Measurements from ENCODE around the gene GRK3. TPM values are rescaled to one million over a fixed set of nuclear protein-coding genes. Genes with fewer than 3 reads are reported as not detected.

Gene GRK3
- total and polyA plus RNA-seq, 2 donors from 2014 or later: 1.6 to 11.5 TPM

DNA sequence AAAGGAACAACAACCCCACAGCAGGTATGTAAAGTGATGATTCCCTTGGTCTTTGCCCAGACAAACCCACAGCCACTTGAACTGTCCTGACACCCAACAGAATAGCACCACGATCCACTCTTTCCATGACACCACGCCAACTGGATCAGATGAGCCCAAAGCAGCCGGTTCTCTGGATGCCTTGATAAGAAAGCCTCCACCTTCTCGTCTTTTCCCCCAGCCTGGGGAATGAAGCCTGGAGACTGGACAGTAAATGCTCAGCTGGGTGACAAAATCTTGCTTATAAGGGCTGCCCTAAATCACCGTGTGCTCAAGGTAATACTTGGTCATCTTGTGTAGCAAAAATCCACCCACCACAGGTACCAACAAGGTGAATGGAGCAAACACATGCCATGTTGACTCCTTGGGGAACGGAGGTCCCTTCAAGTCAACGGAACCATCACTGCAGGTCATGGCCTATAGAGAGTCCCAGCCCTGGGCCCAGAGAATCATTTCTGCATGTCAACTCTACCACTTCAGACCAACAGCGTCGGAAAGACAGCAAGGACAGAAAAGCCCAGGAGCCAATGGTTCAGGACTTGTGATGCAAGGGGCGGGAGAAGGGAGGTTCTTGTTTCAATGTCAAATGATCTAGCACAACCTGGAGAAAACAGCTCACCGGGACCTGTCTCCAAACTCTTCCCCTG lies 175.3 kb downstream of the GRK3 start:
- FAIRE-seq: no peak

DNA sequence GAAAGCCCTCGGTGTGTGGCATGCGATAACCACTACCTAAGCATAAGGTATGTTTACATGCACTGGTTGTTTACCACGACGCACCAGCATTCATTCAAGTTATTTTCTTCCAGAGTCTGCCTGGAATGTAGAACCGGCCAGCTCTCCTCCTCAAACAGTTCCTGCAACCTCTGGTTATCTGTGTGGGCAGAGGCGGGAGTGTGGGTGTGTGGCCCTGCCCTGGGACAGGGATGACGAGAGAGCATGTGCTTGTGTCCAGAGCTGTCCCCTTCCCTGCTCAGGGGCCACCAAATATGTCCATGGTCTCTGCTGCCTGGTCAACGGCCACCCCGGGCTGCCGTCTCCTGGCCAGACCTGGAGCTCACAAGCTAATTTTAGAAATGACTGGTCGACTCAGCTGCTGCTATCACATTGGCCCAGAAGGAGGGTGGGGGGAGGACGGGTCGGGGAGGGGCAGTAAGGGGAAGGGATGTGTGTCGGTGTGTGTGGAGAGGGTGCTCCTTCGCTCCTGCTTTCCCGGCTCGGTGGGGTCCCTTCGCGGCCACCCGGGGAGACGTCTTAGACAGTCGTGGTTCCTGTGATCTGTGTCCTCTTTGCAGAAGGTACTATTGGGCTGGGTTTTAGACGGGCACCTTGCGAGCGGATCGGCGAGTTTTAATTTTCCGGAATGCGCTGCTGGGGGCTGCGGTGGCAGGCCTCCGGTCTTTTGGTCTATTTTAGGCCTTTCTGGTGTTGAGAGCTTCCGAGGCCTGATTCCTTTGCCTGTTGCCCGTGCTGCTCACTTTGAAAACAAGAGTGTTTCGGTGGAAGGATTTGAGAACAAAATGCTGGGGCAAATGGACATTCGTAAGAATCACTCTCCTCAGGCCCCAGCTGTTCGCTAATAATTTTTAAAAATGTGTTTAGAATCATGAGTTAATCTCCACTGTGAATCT lies 177.5 kb downstream of the GRK3 start, which contains the start of gene MYO18B:
Gene MYO18B, plus strand, starts transcription at position 497 of the 935 bp plus-strand sequence. CDS start 18,905 bp downstream, outside the sequence.
- FAIRE-seq (no peak), DNase-seq (no peak)
- intact Hi-C loops (cut with DNase I): no loop called here
- Histone ChIP-seq H3K4me3 (ENCODE audit: low read length in 3 of 3) (no peak within 1 kb of the TSS), H3K36me3 (ENCODE audit: control insufficient read depth in 2 of 3, insufficient read depth in 3 of 3, low read length in 3 of 3) (no peaks in the 10 kb centered on the region), H3K27ac (ENCODE audit: low read depth in 2 of 2, low read length in 2 of 2) (no peak within 1 kb of the TSS), H3K4me1 (ENCODE audit: control insufficient read depth in 2 of 3, insufficient read depth in 2 of 3, low read depth in 1 of 3, low read length in 3 of 3) (no peaks in the 10 kb centered on the region), H3K9me3 (ENCODE audit: control insufficient read depth in 2 of 3, insufficient read depth in 1 of 3, low read length in 3 of 3) (no peaks in the 10 kb centered on the region), H3K9ac (ENCODE audit: low read length in 3 of 3) (no peak within 1 kb of the TSS), H3K27me3 (ENCODE audit: control insufficient read depth, insufficient read depth, low read length) (no peaks in the 10 kb centered on the region)
- TF ChIP-seq, protein P1, sequence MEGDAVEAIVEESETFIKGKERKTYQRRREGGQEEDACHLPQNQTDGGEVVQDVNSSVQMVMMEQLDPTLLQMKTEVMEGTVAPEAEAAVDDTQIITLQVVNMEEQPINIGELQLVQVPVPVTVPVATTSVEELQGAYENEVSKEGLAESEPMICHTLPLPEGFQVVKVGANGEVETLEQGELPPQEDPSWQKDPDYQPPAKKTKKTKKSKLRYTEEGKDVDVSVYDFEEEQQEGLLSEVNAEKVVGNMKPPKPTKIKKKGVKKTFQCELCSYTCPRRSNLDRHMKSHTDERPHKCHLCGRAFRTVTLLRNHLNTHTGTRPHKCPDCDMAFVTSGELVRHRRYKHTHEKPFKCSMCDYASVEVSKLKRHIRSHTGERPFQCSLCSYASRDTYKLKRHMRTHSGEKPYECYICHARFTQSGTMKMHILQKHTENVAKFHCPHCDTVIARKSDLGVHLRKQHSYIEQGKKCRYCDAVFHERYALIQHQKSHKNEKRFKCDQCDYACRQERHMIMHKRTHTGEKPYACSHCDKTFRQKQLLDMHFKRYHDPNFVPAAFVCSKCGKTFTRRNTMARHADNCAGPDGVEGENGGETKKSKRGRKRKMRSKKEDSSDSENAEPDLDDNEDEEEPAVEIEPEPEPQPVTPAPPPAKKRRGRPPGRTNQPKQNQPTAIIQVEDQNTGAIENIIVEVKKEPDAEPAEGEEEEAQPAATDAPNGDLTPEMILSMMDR (IDR thresholded peaks at IDR 0.05; ENCODE audit: borderline replicate concordance, extremely low read depth, insufficient read depth): no peak

More for the DNA sequence above, 175.3 kb downstream of the GRK3 start:
- DNase-seq: no peak
- intact Hi-C loops (cut with DNase I): no loop called here
- Histone ChIP-seq H3K4me3 (ENCODE audit: low read length in 3 of 3) (no peak overlapping the region), H3K9me3 (ENCODE audit: control insufficient read depth in 2 of 3, insufficient read depth in 1 of 3, low read length in 3 of 3) (no peaks in the 10 kb centered on the region), H3K4me1 (ENCODE audit: control insufficient read depth in 2 of 3, insufficient read depth in 2 of 3, low read depth in 1 of 3, low read length in 3 of 3) (no peaks in the 10 kb centered on the region), H3K9ac (ENCODE audit: low read length in 3 of 3) (no peak overlapping the region), H3K36me3 (ENCODE audit: control insufficient read depth in 2 of 3, insufficient read depth in 3 of 3, low read length in 3 of 3) (no peaks in the 10 kb centered on the region), H3K27ac (ENCODE audit: low read depth in 2 of 2, low read length in 2 of 2) (no peak overlapping the region), H3K27me3 (ENCODE audit: control insufficient read depth, insufficient read depth, low read length) (no peaks in the 10 kb centered on the region)
- TF ChIP-seq, protein P1 (IDR thresholded peaks at IDR 0.05; ENCODE audit: borderline replicate concordance, extremely low read depth, insufficient read depth): no peak

DNA sequence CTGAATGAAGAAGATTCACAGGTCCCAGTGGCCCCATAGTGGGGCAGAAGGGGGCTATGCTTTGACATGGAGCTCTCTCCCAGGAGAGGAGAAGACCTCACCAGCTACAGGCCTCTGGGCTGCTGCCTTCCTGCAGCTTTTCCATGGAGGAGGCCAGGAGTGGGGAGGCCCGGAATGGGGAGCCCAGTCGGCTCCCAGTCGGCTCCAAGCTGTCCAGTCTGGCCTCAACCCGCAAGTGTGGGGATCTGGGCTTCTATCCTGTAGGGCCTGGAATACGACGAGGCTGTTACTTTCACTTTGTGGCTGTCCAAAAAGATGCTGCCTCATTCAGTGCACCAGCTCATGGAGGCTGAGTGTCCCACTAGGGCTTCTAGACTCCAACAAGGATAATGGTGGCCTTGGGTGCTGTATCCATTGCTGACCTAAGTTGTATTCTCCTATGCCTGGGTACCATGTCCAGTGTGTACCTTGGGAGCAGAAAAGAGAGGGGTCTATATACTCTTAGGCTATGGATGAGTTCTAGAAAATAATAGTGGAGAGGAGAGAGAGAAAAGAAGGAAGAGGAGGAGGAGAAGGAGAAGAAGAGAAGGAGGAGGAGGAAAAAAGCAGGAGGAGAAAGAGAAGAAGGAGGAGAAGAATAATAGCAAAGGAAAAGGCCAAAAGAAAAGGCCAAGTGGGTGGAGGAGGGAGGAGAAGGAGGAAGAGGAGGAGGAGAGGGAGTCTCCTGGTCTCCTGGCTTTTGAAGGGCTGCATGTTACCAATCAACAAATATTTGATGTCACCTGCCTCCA lies 178.6 kb downstream of the GRK3 start:
- Histone ChIP-seq H3K27me3 (ENCODE audit: control insufficient read depth, insufficient read depth, low read length) (no peaks in the 10 kb centered on the region), H3K36me3 (ENCODE audit: control insufficient read depth in 2 of 3, insufficient read depth in 3 of 3, low read length in 3 of 3) (no peaks in the 10 kb centered on the region), H3K4me3 (ENCODE audit: low read length in 3 of 3) (no peak overlapping the region), H3K9ac (ENCODE audit: low read length in 3 of 3) (no peak overlapping the region), H3K9me3 (ENCODE audit: control insufficient read depth in 2 of 3, insufficient read depth in 1 of 3, low read length in 3 of 3) (no peaks in the 10 kb centered on the region), H3K4me1 (ENCODE audit: control insufficient read depth in 2 of 3, insufficient read depth in 2 of 3, low read depth in 1 of 3, low read length in 3 of 3) (peaks cover 0 to 3% (median 0%) of the 10 kb centered on the region in 3 donors), H3K27ac (ENCODE audit: low read depth in 2 of 2, low read length in 2 of 2) (no peak overlapping the region)
- TF ChIP-seq, protein P1 (IDR thresholded peaks at IDR 0.05; ENCODE audit: borderline replicate concordance, extremely low read depth, insufficient read depth): no peak
- intact Hi-C loops (cut with DNase I): no loop called here
- FAIRE-seq (no peak), DNase-seq (no peak)
